Neural progenitor cell (in vitro differentiated cells): ENCODE measurements around the gene SLC2A9. TPM values are rescaled to one million over a fixed set of nuclear protein-coding genes. Genes with fewer than 3 reads are reported as not detected.

Experiments used
- DNase-seq: peaks from one replicate; pipeline ENCODE4 v3.0.0-alpha.2; 2016; ENCODE audit warnings: low spot score
- H2AFZ ChIP-seq: fragments of 200-600 bp; sonication (generic); replicated peaks from 2 replicates; pipeline ENCODE4 v1.6.1; 2016; ENCODE audit warnings: antibody characterized with exemption
- H3F3A ChIP-seq: fragments of 200-600 bp; sonication (generic); 2 replicates; pipeline ENCODE4 v1.6.1; 2016; ENCODE audit warnings: antibody characterized with exemption, low read depth
- H3K27ac ChIP-seq: fragments of 200-600 bp; sonication (generic); 2 replicates; pipeline ENCODE4 v1.5.1; 2016; ENCODE audit warnings: mild to moderate bottlenecking
- H3K27me3 ChIP-seq: fragments of 200-600 bp; sonication (generic); 2 replicates; pipeline ENCODE4 v1.6.1; 2016; ENCODE audit warnings: mild to moderate bottlenecking, moderate library complexity
- H3K36me3 ChIP-seq: fragments of 200-600 bp; sonication (generic); 2 replicates; pipeline ENCODE4 v1.5.1; 2016
- H3K4me1 ChIP-seq: fragments of 200-600 bp; sonication (generic); 2 replicates; pipeline ENCODE4 v1.6.1; 2016; ENCODE audit warnings: mixed run types
- H3K4me2 ChIP-seq: fragments of 200-600 bp; sonication (generic); 2 replicates; pipeline ENCODE4 v1.6.1; 2016
- H3K4me3 ChIP-seq: fragments of 200-600 bp; sonication (generic); 2 replicates; pipeline ENCODE4 v1.5.1; 2016
- H3K79me2 ChIP-seq: fragments of 200-600 bp; sonication (generic); 2 replicates; pipeline ENCODE4 v1.6.1; 2016; ENCODE audit warnings: low read depth
- H3K9ac ChIP-seq: fragments of 200-600 bp; sonication (generic); 2 replicates; pipeline ENCODE4 v1.6.1; 2016
- H3K9me3 ChIP-seq: fragments of 200-600 bp; sonication (generic); 2 replicates; pipeline ENCODE4 v1.5.1; 2016; ENCODE audit warnings: low read depth
- H4K20me1 ChIP-seq: fragments of 200-600 bp; sonication (generic); 2 replicates; pipeline ENCODE4 v1.6.1; 2016; ENCODE audit warnings: low read depth
- H3K27ac Mint-ChIP-seq: 3 replicates; pipeline ENCODE4 v1.8.0; 2021; ENCODE audit warnings: mixed read lengths
- H3K27me3 Mint-ChIP-seq: 2 replicates; pipeline ENCODE4 v1.8.0; 2022; ENCODE audit warnings: low read depth, mild to moderate bottlenecking, inconsistent platforms, moderate library complexity, mixed read lengths; ENCODE audit not compliant: insufficient read depth
- H3K36me3 Mint-ChIP-seq: 3 replicates; pipeline ENCODE4 v1.8.0; 2021; ENCODE audit warnings: mixed read lengths
- H3K4me1 Mint-ChIP-seq: 3 replicates; pipeline ENCODE4 v1.8.0; 2021; ENCODE audit warnings: mixed read lengths
- H3K4me3 Mint-ChIP-seq: 3 replicates; pipeline ENCODE4 v1.8.0; 2021; ENCODE audit warnings: mild to moderate bottlenecking, moderate library complexity, mixed read lengths
- H3K9me3 Mint-ChIP-seq: 3 replicates; pipeline ENCODE4 v1.8.0; 2020; ENCODE audit warnings: mixed read lengths
- CTCF ChIP-seq: fragments of 200-600 bp; sonication (generic); IDR thresholded peaks from 2 replicates; pipeline ENCODE4 v1.5.1; 2017; ENCODE audit warnings: antibody characterized with exemption, mild to moderate bottlenecking
- EZH2 ChIP-seq: fragments of 200-600 bp; sonication (generic); IDR thresholded peaks from 2 replicates; pipeline ENCODE4 v1.6.1; 2017; ENCODE audit warnings: antibody characterized with exemption, mild to moderate bottlenecking, moderate library complexity
- EZH2phosphoT487 ChIP-seq: fragments of 200-600 bp; sonication (generic); IDR thresholded peaks from 2 replicates; pipeline ENCODE4 v1.6.1; 2017; ENCODE audit warnings: antibody characterized with exemption
- total RNA-seq: library from RNA; depleted of rRNA; stranded (reverse); fragments of >200 nt; gene quantifications from 2 replicates; pipeline ENCODE4 v1.2.3, GENCODE V29; 2015; ENCODE audit warnings: low replicate concordance

Gene SLC2A9
- not detected in 2 replicates for total RNA-seq

- H3K27ac Mint-ChIP-seq: peak within 1 kb of the TSS; percentile 17
- H3K27me3 Mint-ChIP-seq: peaks cover 14% of the 10 kb centered on the region
- no peak within 1 kb of the TSS for H3K9ac ChIP-seq
These were observed at the start of gene SLC2A9 for GRCh38 chr4:10020871-10021652. Gene SLC2A9 (minus strand): TSS chr4:10021497. CDS start chr4:10021429, 68 bp downstream.

GRCh38 chr4:10069075-10069642 lies 47.9 kb upstream of the SLC2A9 start:
- peaks cover 19% of the 10 kb centered on the region for H3K4me1 Mint-ChIP-seq
- no peak overlapping the region for H3K4me3 Mint-ChIP-seq
- no peaks in the 10 kb centered on the region for H3K27me3 ChIP-seq
- no peak for DNase-seq
- TF ChIP-seq CTCF: no peak
- TF ChIP-seq EZH2: no peak
- no peak for TF ChIP-seq EZH2phosphoT487
- H3K27me3 Mint-ChIP-seq: no peaks in the 10 kb centered on the region
- no peak overlapping the region for H3K4me2 ChIP-seq
- H2AFZ ChIP-seq: no peak overlapping the region
- H3K27ac ChIP-seq: no peak overlapping the region
- H4K20me1 ChIP-seq: no peaks in the 10 kb centered on the region
- H3K9ac ChIP-seq: no peak overlapping the region
- peaks cover 13% of the 10 kb centered on the region for H3F3A ChIP-seq
- no peaks in the 10 kb centered on the region for H3K36me3 ChIP-seq
- no peak overlapping the region for H3K27ac Mint-ChIP-seq
- no peaks in the 10 kb centered on the region for H3K79me2 ChIP-seq
- H3K9me3 ChIP-seq: no peaks in the 10 kb centered on the region
- H3K36me3 Mint-ChIP-seq: peaks cover 15% of the 10 kb centered on the region
- H3K9me3 Mint-ChIP-seq: no peaks in the 10 kb centered on the region
- peaks cover 20% of the 10 kb centered on the region for H3K4me1 ChIP-seq
- no peak overlapping the region for H3K4me3 ChIP-seq

More at GRCh38 chr4:10020871-10021652, at the start of gene SLC2A9:
- H3K27ac ChIP-seq: no peak within 1 kb of the TSS
- no peaks in the 10 kb centered on the region for H3K9me3 ChIP-seq
- no peaks in the 10 kb centered on the region for H3K79me2 ChIP-seq
- H3K4me2 ChIP-seq: no peak within 1 kb of the TSS
- H3K36me3 ChIP-seq: no peaks in the 10 kb centered on the region
- no peak for DNase-seq
- H3F3A ChIP-seq: no peaks in the 10 kb centered on the region
- H3K4me3 ChIP-seq: no peak within 1 kb of the TSS
- H4K20me1 ChIP-seq: no peaks in the 10 kb centered on the region
- no peaks in the 10 kb centered on the region for H3K36me3 Mint-ChIP-seq
- H3K9me3 Mint-ChIP-seq: no peaks in the 10 kb centered on the region
- TF ChIP-seq EZH2phosphoT487: no peak
- TF ChIP-seq EZH2: no peak
- TF ChIP-seq CTCF: no peak
- H3K27me3 ChIP-seq: peaks cover 23% of the 10 kb centered on the region
- H2AFZ ChIP-seq: peak within 1 kb of the TSS; percentile 12
- peaks cover 7% of the 10 kb centered on the region for H3K4me1 ChIP-seq
- H3K4me3 Mint-ChIP-seq: no peak within 1 kb of the TSS
- peaks cover 21% of the 10 kb centered on the region for H3K4me1 Mint-ChIP-seq

DNA sequence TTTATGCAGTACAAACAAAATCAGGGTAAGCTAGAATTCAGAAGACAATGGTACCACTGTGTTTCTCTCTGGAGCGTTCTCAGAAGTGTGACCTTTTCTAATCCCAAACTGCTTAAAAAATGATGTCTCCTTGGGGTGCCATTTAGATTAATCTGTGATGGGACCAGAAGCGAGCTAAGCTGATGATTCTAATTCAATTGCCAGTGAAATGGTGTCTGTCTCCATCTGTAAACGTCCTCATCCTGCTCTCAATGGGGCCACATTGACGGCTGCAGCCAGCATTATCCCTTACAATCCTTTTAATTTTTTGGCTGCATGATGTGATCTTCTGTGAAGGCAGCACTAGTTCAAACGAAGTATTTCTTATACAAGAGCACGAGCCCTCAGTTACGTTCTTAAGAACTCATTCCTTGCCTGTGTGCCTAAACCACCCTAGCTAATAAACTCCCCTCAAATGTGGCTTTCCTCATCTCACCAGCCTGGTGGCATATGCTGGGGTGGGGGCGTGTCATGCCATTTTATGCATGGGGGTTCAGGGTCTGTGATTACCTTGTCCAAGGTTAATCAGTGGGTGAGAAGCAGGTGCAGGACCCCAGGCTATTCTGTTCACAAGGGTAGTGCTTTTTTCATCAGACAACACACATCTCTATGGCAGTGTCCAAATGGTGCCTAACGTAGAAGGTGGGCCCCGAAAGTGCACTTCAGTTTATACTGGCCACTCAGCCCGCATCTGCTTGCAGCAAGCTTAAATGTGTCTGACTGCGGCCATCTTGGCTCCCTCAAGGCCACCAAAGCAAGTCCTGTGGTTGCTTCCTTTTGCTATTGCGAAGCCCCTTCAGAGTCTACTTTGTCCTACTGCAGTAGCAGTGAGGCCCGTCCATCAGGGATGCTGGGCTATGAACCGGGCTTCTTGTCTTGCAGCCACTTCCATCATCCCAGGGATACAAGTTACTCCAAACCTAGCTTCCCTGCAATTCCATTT lies 45.7 kb upstream of the SLC2A9 start:
- Mint-ChIP-seq H3K27ac (no peak overlapping the region), H3K4me1 (peaks cover 30% of the 10 kb centered on the region), H3K36me3 (peaks cover 2% of the 10 kb centered on the region), H3K4me3 (no peak overlapping the region), H3K27me3 (no peaks in the 10 kb centered on the region), H3K9me3 (no peaks in the 10 kb centered on the region)
- Histone ChIP-seq H3K4me1 (peaks cover 29% of the 10 kb centered on the region), H3K27me3 (no peaks in the 10 kb centered on the region), H2AFZ (no peak overlapping the region), H3K9ac (no peak overlapping the region), H3K36me3 (no peaks in the 10 kb centered on the region), H3F3A (peaks cover 30% of the 10 kb centered on the region), H3K9me3 (no peaks in the 10 kb centered on the region), H4K20me1 (peaks cover 6% of the 10 kb centered on the region), H3K27ac (no peak overlapping the region), H3K4me2 (peak overlapping the region; percentile 33), H3K79me2 (no peaks in the 10 kb centered on the region), H3K4me3 (no peak overlapping the region)
- no peak for DNase-seq
- TF ChIP-seq CTCF (no peak), EZH2 (no peak), EZH2phosphoT487 (no peak)
